Colonic mucosa (tissue), 4 donors: ENCODE measurements around the gene MBD6. TPM values are rescaled to one million over a fixed set of nuclear protein-coding genes. Genes with fewer than 3 reads are reported as not detected.

ENCODE experiments used
- DNase-seq: peaks from one replicate; pipeline ENCODE4 v3.0.0-alpha.2; 2020
- H3K27ac ChIP-seq: fragments of 200-600 bp; one replicate; pipeline ENCODE4 v1.8.0; 2021
- H3K27me3 ChIP-seq: fragments of 200-600 bp; one replicate; pipeline ENCODE4 v1.8.0; 2021
- H3K36me3 ChIP-seq: fragments of 200-600 bp; one replicate; pipeline ENCODE4 v1.8.0; 2021
- H3K4me1 ChIP-seq: fragments of 200-600 bp; one replicate; pipeline ENCODE4 v1.8.0; 2021; ENCODE audit warnings: mild to moderate bottlenecking
- H3K4me3 ChIP-seq: fragments of 200-600 bp; one replicate; pipeline ENCODE4 v1.8.0; 2021
- H3K9ac ChIP-seq, 2 donors: one replicate each; pipeline ENCODE4 v1.7.0; 2013; ENCODE audit warnings: control low read depth in 2 of 2, low read depth in 2 of 2, low read length in 2 of 2
- H3K9me3 ChIP-seq: fragments of 200-600 bp; one replicate; pipeline ENCODE4 v1.8.0; 2021
- intact Hi-C: fragments of 100-400 bp; cut with DNase I; formaldehyde crosslinking; loops from one replicate; pipeline ENCODE4 v1.14.1; 2022
- total RNA-seq, 2 donors: library from RNA; stranded (reverse); fragmentation: NEBNext Ultra II Directional in 1 of 2; extraction: Animal tissue kit (Norgen Biotek cat#: 25700) in 1 of 2; gene quantifications; one replicate each; pipeline ENCODE4 v1.2.1, GENCODE V29; 2021
- TF ChIP-seq, protein P1 (sequence below): fragments of 200-600 bp; IDR thresholded peaks from one replicate; pipeline ENCODE4 v1.8.0; 2022; ENCODE audit warnings: antibody characterized with exemption, mild to moderate bottlenecking
- donor health status: healthy.
- donor health status: DM: no; HTN: no; CAD: no.
- donor health status: DM: no; HTN: no; CAD: no.

Gene MBD6, protein sequence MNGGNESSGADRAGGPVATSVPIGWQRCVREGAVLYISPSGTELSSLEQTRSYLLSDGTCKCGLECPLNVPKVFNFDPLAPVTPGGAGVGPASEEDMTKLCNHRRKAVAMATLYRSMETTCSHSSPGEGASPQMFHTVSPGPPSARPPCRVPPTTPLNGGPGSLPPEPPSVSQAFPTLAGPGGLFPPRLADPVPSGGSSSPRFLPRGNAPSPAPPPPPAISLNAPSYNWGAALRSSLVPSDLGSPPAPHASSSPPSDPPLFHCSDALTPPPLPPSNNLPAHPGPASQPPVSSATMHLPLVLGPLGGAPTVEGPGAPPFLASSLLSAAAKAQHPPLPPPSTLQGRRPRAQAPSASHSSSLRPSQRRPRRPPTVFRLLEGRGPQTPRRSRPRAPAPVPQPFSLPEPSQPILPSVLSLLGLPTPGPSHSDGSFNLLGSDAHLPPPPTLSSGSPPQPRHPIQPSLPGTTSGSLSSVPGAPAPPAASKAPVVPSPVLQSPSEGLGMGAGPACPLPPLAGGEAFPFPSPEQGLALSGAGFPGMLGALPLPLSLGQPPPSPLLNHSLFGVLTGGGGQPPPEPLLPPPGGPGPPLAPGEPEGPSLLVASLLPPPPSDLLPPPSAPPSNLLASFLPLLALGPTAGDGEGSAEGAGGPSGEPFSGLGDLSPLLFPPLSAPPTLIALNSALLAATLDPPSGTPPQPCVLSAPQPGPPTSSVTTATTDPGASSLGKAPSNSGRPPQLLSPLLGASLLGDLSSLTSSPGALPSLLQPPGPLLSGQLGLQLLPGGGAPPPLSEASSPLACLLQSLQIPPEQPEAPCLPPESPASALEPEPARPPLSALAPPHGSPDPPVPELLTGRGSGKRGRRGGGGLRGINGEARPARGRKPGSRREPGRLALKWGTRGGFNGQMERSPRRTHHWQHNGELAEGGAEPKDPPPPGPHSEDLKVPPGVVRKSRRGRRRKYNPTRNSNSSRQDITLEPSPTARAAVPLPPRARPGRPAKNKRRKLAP
- 100 to 1,000 TPM in 1 of 2 donors, 10 to 100 TPM in 1; 95.4 to 133 TPM for total RNA-seq

DNA sequence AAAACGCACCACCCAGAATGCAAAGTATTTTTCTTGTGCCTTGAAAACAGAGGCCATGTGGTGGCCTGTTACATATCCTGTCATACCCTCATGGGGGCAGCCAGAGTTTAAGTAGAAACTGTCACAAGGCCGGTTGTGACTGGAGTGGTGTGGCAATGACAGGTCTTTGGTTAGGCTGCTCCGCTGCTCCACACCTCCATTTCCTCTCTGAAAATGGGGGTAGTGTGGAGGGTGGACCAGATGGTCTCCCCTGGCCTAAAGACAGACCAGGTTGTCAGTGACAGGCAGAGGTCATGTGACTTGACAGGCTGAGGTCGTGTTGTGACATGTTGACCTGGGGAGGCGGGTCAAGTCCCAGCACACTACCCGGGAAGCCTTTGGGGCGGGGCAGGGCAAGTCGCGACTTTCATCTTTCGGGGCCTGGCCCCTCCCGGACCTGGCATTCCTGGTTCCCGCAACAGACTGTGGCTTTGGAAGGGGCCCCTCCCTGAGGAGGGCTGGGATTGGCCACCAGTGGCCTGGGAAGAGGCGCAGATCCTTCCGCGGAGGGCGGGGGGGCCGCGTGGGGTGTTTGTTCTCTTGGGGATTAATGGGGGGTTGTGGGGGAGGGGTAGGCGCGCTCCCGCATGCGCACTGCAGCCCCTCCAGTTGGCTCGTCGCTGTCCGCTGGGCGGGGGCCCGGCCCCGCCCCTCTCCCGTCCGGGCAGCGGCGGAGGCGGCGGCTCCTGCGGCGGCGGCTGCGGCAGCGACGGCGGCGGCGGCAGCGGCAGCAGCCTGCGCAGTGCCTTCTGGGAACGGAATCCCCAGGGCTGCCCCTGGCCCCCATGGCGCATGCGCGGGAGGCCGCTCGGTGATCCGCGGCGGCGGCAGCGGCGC lies at the start of gene MBD6:
Gene MBD6, plus strand, starts transcription at position 814 of the 876 bp plus-strand sequence. CDS start 1,480 bp downstream, outside the sequence.
- intact Hi-C loops = loop anchor here (5.0 kb wide), 1 partner anchor 325 kb away; the partner anchor contains the start of gene CTDSP2

DNA sequence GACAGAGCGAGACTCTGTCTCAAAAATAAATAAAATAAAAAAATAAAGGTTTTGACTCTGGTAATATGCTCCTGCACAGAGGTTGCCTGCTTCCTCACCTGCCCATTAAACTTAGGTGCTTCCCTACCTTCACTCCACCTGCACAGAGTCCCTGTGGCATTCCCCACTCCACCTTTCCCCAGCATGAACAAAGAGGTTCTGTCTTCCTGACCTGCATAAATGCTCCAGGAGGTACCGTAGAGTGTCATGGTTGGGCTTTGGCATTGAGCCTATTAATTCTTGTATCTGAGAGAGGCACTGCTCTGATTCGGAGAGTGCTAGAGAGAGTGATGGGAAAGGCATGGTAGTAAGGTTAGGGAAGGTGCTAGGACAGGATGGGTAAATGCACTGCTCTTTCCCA lies 49.2 kb upstream of the MBD6 start:
- Histone ChIP-seq H3K4me1 (no peaks in the 10 kb centered on the region), H3K4me3 (no peak overlapping the region), H3K9me3 (no peaks in the 10 kb centered on the region), H3K36me3 (no peaks in the 10 kb centered on the region), H3K9ac (no peak overlapping the region), H3K27ac (no peak overlapping the region), H3K27me3 (peaks cover 37% of the 10 kb centered on the region)
- no peak for DNase-seq
- TF ChIP-seq, protein P1, sequence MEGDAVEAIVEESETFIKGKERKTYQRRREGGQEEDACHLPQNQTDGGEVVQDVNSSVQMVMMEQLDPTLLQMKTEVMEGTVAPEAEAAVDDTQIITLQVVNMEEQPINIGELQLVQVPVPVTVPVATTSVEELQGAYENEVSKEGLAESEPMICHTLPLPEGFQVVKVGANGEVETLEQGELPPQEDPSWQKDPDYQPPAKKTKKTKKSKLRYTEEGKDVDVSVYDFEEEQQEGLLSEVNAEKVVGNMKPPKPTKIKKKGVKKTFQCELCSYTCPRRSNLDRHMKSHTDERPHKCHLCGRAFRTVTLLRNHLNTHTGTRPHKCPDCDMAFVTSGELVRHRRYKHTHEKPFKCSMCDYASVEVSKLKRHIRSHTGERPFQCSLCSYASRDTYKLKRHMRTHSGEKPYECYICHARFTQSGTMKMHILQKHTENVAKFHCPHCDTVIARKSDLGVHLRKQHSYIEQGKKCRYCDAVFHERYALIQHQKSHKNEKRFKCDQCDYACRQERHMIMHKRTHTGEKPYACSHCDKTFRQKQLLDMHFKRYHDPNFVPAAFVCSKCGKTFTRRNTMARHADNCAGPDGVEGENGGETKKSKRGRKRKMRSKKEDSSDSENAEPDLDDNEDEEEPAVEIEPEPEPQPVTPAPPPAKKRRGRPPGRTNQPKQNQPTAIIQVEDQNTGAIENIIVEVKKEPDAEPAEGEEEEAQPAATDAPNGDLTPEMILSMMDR = no peak
- intact Hi-C loops = no loop called here

More for the DNA sequence above, at the start of gene MBD6:
- peak within 1 kb of the TSS; percentile 80 to 90 for H3K9ac ChIP-seq
- peak within 1 kb of the TSS; percentile 58 for H3K4me3 ChIP-seq
- peak within 1 kb of the TSS; percentile 98 for H3K27ac ChIP-seq
- H3K4me1 ChIP-seq = peaks cover 33% of the 10 kb centered on the region
- no peaks in the 10 kb centered on the region for H3K9me3 ChIP-seq
- no peaks in the 10 kb centered on the region for H3K27me3 ChIP-seq
- peak; percentile 92 for DNase-seq
- TF ChIP-seq, protein P1 = no peak
- H3K36me3 ChIP-seq = peaks cover 11% of the 10 kb centered on the region

DNA sequence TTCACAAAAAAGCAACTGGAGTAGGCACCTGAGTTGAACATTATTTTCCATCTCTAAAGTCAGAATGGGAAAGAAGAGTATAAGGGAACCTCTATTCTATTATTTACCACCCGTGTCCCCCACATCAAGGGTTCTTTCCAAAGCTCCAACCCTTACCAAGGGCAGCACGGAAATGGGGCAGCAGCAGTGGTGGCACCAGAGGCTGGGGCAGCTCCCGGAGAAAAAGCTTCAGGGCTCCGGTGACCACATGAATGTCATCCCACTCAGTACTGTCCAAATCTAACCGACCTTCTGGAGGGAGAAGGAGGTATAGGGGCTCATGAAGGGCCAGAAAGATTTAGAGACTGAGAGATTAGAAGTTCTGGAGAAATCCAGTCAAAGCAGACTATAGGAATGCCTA lies 48.7 kb upstream of the MBD6 start:
- peaks cover 37% of the 10 kb centered on the region for H3K27me3 ChIP-seq
- H3K4me3 ChIP-seq = no peak overlapping the region
- no peaks in the 10 kb centered on the region for H3K4me1 ChIP-seq
- no peaks in the 10 kb centered on the region for H3K9me3 ChIP-seq
- H3K36me3 ChIP-seq = no peaks in the 10 kb centered on the region
- DNase-seq = no peak
- H3K9ac ChIP-seq = no peak overlapping the region
- TF ChIP-seq, protein P1 = no peak
- no peak overlapping the region for H3K27ac ChIP-seq
- intact Hi-C loops = no loop called here

DNA sequence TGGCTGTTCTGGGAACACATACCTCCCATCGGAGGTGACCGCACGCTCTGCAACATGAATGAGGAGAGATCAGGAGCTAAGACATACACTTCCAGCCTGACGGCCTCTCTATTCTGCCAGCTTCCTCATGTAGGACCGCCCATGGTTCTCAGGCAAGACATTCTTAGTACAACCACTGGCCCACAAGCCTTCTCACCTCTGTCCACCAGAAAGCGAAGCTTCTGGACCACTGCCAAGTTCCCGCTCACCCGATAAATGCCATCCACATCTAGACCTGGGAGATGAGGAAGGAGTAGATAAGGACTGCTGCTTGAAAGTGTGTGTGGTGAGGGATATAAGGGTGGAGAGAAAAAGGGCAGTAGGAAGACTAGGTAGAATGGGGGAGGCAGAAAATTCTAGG lies 48.2 kb upstream of the MBD6 start:
- intact Hi-C loops = no loop called here
- no peaks in the 10 kb centered on the region for H3K36me3 ChIP-seq
- H3K27ac ChIP-seq = no peak overlapping the region
- H3K9ac ChIP-seq = no peak overlapping the region
- no peak for DNase-seq
- no peaks in the 10 kb centered on the region for H3K4me1 ChIP-seq
- TF ChIP-seq, protein P1 = no peak
- no peaks in the 10 kb centered on the region for H3K9me3 ChIP-seq
- H3K27me3 ChIP-seq = peaks cover 37% of the 10 kb centered on the region
- H3K4me3 ChIP-seq = no peak overlapping the region
